Fibroblast of skin of abdomen (primary cell): ENCODE data around the gene HLA-DMB.

Source experiments
- DNase-seq: peaks from one replicate; pipeline ENCODE4 v3.0.0-alpha.2; 2013

HLA-DMB gene

DNA sequence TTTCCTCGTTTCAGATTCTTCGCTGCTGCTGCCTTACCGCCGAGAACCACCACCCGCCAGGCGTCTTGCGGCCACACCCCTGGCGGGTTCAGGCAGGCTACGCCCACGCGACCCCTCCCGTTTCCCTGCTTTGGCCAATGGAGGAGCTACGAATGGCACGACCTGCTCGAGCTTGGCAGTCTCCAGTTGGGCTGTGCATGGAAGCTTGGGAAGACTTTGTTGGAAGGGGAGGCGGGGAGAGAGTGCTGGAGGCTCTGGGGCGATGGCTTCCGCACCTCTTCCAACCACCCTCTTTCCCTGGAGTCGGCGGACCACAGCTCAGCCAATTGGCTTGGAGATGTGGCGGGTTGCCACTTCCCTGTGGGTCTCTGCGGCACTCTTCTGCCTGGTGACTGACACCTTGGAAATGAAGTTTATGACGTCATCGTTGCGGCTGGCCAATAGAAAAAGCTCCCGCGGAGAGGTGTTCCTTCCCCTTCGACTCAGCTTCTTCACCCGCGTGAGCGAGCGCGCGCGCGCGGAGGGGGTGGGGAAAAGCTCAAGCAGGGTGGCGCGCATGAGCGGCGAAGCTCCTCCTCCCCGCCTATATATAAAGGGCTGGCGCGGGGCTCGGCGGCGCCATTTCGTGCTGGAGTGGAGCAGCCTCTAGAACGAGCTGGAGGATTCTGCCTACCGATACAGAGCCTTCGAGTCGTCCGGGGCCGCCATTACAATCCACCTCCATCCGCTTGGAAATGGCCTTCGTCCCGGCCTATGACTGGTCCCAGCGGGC, 30.9 kb upstream of the HLA-DMB start:
- DNase-seq, result peak; percentile 100

DNA sequence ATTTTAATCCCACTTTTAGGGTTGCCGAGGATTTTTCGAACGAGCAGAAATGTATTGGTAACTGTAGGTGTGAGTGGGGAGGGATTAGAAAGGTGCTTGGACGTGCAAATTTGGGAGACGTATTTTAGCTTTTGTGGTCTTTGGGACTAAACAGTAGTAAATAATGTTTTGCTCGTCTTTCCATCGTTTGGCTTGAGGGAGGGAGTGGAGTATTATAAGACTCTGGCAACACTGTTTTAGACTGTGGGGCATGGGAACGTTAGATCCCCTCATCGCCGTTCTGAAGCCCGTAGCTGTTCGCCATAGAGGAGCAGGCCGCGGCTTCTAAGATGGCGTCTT, 30.4 kb upstream of the HLA-DMB start:
- DNase-seq, result no peak

DNA sequence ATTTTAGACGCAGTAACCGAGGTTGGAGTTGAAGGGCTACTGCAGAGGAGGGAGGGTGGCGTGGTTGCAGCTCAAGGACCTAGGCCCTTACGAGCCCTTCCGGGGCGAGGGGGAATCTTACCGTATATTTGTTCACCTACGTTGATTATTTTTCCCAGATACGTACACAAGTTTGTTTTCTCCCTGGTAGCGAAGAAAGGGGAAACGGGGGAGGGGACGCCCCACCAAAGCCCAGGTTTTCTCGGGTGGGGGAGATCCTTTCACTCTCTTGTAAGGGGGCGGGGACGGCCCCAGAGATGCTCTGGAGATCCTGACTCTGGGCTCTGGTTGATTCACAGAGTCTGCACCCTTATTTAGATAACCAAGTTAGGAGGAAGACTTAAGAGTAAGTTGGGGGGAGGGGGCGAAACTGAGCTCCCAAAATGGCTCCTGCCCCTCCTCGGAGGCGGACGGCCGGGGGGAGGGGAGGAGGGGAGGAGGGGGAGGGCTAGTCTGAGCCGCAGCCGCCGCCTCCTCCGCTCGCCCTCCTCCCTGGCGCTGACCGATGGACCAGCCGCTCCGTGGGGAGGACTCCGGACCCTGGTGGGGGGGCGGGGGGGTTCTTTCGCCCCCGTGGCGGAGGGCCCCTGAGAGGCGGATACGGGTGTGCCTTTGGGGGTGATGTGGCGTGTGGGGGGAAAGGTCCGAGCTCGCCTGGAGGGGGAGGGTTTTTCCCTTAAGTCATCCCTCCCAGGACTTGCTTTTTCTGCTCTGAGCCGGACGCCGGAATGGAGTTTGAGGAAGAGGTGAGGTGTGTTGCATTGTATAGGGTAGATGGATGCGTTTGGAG, 29.8 kb upstream of the HLA-DMB start:
- DNase-seq, result peak; percentile 97

- DNase-seq, result peak; percentile 99
These were observed 29.0 kb upstream of the HLA-DMB start for GRCh38 chr6:32969685-32970412.

GRCh38 chr6:32968867-32969684, 28.2 kb upstream of the HLA-DMB start:
- peak; percentile 86 for DNase-seq

DNA sequence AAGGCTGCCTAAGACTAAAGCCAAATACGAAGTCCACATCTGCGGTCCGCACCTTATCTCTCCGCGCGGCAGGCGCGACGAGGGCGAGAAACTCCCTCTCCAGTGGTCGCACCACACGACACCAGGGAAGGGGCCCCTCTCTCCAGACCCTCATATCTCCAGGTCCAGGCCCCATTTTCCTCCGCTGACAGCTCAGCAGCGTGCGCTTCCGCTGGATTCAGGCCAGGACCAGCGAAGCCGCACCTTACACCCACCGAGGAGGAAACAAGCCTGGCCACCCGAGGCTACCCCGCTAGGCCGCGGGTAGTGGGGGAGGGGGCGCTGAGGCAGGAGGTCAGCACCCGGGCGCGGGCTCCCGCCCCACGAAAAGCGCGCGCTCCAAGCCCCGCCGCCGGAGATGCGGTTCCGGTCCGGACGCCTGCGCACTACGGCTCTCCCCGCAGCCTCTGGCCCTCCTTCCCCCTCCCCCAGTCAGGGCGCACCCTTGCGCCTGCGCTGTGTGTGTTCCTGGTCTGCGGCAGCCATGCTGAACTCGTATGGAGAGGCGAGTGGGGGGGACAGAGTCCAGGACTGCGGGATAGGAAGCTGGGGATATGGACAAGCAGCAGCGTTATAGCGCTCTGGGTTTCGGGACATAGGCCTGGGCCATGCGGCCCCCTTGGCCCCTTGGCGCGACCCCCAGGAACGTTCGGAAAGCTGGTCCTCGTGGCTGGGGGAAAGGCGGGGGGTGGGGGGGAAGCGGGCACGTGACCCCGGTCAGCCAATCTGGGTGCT, 27.5 kb upstream of the HLA-DMB start, which contains the start of gene BRD2:
Gene BRD2 (plus strand): TSS at position 502 of the 774 bp plus-strand sequence. CDS start 4,305 bp downstream, outside the sequence.
- DNase-seq, result peak; percentile 98

GRCh38 chr6:32967151-32968091, 26.6 kb upstream of the HLA-DMB start:
- peak; percentile 51 for DNase-seq

DNA sequence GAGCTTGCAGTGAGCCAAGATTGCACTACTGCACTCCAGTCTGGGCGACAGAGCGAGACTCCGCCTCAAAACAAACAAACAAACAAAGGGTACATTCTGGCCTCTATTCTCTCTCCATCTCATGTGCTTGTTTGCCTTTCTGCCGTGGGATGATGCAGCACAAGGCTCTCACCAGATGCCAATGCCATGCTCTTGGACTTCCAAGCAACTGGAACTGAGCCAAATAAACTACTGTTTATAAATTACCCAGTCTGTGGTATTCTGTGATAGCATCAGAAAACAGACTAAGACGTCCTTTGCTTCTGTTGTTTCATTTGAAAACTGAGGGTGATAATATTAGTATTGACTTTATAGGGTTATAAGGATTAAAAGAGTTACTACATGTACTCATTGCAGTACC, 23.9 kb upstream of the HLA-DMB start:
- DNase-seq, result no peak

DNA sequence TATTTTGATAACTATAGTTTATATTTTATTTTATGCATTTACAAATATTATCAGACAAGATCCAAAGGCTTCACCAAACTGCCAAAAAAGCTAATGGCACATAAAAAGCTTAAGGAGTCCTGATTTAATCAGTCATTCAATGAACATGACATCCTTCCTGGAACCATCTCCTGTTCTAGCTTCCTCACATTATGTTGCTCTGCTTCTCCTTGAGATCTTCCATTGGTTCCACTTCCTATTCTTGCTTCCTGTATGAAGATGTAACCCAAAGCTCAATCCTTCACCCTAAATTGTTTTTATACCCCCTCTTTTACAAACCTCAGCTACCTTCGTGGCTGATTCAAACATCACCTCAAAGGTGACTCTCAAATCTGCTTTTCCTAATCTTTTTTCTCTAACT, 23.0 kb upstream of the HLA-DMB start:
- no peak for DNase-seq

- DNase-seq, result no peak
These were observed 21.5 kb upstream of the HLA-DMB start for GRCh38 chr6:32962213-32962826.

GRCh38 chr6:32960563-32960962, 19.7 kb upstream of the HLA-DMB start:
- no peak for DNase-seq

DNA sequence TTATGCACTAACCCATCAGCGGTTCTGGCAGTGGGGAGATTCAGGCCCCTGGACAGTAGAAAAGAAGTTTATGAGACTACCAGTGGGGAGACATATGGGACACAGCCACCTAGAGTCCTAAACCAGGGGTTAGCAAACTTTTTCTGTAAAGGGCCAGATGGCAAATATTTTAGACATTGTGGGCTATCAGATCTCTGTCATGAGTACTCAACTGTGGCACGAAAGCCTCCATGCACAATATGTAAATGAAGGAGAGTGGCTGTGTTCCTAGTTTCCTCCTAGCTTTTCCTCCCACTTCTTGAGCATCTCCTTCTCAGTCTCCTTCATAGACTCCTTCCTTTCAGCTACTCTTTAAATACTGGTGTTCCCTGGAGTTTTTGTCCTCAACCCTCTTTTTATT, 15.3 kb upstream of the HLA-DMB start:
- no peak for DNase-seq

DNA sequence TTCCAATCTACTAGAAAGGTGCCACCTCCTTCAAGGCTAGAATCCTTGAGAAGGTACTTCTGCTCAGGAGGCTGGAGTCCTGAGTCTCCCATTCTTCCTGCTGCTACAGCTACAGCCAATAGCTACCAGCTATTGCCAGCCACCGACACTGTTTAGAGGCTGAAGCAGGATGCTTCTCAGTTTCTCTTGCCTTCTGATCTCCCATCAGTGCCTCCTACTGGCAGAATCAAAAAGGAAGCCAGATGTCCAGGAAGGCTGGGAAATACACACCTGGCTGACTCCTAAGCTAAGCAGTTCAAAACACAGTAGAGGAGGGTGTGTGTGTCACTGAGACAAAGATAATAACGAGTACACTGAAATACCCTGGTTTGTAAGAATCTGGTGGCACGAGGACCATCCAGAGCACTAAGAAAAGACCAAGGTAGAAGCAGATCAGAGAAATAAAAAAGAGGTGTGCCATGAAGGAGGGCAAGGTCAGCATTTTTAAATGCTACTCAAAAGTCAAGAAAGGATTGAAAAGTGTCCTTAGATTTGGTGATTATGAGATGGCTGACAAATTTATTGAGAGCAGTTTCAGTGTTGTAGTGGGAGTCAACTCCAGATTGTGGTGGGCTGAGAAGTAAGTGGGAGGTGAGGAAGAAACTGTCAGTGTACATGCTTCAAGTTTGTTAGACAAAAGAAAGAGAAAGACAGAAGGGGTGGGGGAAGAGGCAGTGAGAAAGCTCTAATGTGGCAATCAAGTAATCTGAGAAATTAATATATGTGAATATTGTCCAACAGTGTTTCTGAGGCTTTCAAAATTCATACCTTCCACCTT, 14.4 kb upstream of the HLA-DMB start:
- no peak for DNase-seq

- no peak for DNase-seq
These were observed 13.4 kb upstream of the HLA-DMB start for GRCh38 chr6:32954267-32954666.

GRCh38 chr6:32953775-32954174, 12.9 kb upstream of the HLA-DMB start:
- no peak for DNase-seq

DNA sequence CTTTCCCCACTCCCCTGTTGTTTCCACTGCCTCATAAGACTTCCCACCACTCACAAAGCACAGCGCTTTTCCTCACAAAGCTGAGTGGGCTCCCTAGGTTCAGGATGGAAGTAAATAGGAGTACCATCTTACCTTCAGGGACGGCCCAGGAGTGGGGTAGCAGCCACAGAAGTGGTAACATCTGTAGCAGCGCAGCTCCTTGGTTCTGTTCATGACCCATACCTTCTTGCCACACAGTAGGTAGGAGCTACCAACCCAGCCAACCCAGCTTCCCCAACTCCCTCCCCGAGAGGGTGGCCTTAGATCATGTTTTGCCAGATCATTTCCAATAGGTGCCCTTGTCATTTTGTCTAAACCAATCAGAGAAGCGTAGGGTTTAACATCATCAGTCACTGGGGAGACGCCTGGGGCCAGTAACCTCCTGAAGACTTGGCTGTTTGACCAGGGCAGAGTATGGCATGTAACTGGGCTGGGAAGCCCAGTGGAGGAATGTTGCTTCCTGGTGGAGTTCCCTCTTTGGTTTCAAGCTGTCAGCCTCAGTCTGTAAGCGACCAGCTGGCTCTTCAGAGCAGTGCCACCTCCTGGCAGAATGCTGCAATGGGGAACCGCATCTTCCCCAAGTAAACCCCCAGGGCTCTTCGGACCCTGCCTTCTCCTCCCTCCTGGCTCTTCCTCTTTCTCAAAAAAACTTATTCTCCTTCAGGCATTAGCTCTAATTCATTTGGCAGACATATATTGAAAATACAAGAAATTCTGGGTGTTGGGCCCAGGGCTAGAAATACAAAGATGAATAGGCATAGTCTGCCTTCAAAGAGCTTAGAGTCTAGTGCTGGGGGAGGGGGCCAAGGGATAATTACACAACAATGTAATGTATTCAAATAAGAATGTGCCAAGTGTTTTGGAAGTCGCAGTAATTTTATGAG, 12.2 kb upstream of the HLA-DMB start, which contains the start of gene HLA-DMA:
Gene HLA-DMA (minus strand): TSS at position 281 of the 923 bp plus-strand sequence. CDS start 61 bp downstream, at position 220.
- peak; percentile 87 for DNase-seq

GRCh38 chr6:32950449-32950848, 9.6 kb upstream of the HLA-DMB start:
- no peak for DNase-seq

GRCh38 chr6:32950010-32950409, 9.2 kb upstream of the HLA-DMB start:
- DNase-seq, result no peak
